Lower leg skin (tissue), 3 donors: ENCODE measurements around the gene KRT72.

Experiments used
- POLR2A ChIP-seq, 2 donors: fragments of 450-650 bp; IDR thresholded peaks; one replicate each; pipeline ENCODE4 v1.6.1; 2016 to 2017; ENCODE audit warnings: antibody characterized with exemption in 2 of 2, mild to moderate bottlenecking in 1 of 2, moderate library complexity in 1 of 2
- TF ChIP-seq, protein P1 (sequence below), 3 donors: fragments of 450-650 bp; IDR thresholded peaks; one replicate each; pipeline ENCODE4 v1.5.1; 2016; ENCODE audit warnings: antibody characterized with exemption in 3 of 3, mild to moderate bottlenecking in 3 of 3, moderate library complexity in 2 of 3

DNA sequence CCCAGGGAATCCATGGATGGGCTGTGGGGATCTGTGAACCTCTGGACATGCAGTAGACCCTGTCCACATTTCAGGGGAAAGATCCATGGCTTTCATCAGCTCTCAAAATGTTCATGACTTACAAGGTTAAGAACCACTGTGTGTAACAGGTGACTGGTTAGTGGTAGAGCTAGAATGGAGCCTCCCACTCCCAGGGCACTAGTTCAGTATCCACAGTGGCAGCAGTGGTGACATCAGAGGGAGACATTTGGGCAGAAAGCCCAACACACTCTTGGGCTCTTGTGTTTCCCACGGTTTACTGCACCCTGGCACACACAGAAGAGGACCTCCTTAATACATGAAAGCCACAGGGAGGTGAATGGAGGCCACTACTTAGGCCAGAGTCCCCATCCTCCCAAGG lies 36.7 kb downstream of the KRT72 start:
- TF ChIP-seq, protein P1, sequence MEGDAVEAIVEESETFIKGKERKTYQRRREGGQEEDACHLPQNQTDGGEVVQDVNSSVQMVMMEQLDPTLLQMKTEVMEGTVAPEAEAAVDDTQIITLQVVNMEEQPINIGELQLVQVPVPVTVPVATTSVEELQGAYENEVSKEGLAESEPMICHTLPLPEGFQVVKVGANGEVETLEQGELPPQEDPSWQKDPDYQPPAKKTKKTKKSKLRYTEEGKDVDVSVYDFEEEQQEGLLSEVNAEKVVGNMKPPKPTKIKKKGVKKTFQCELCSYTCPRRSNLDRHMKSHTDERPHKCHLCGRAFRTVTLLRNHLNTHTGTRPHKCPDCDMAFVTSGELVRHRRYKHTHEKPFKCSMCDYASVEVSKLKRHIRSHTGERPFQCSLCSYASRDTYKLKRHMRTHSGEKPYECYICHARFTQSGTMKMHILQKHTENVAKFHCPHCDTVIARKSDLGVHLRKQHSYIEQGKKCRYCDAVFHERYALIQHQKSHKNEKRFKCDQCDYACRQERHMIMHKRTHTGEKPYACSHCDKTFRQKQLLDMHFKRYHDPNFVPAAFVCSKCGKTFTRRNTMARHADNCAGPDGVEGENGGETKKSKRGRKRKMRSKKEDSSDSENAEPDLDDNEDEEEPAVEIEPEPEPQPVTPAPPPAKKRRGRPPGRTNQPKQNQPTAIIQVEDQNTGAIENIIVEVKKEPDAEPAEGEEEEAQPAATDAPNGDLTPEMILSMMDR (IDR thresholded peaks at IDR 0.05), result no peak
- TF ChIP-seq POLR2A (IDR thresholded peaks at IDR 0.05), result no peak
